HG02571 (cell line): Measurements from ENCODE around the gene GH2.
"Not testable (repeated sequence)": the region's sequence is repeated elsewhere in the genome, so short reads cannot be mapped to it uniquely, and the experiment has no call there.

Experiments used
- ATAC-seq: cut with Tn5 transposase; IDR thresholded peaks from one replicate; pipeline ENCODE4 v1.9.1; 2021; ENCODE audit warnings: mild to moderate bottlenecking, moderate library complexity; ENCODE audit not compliant: unreplicated experiment

The GH2 gene

GRCh38 chr17:63911657-63912100, 29.9 kb upstream of the GH2 start:
- ATAC-seq: no peak

GRCh38 chr17:63911041-63911635, 29.4 kb upstream of the GH2 start, which contains the start of gene CSHL1:
CSHL1 (minus strand) TSS chr17:63911258; CDS start chr17:63911196, 62 bp downstream.
- no peak for ATAC-seq

- ATAC-seq: no peak
These were observed 28.4 kb upstream of the GH2 start for GRCh38 chr17:63910096-63910495.

- ATAC-seq: not testable (repeated sequence)
These were observed 27.8 kb upstream of the GH2 start for GRCh38 chr17:63909586-63909985.

- not testable (repeated sequence) for ATAC-seq
These were observed 25.5 kb upstream of the GH2 start for GRCh38 chr17:63907161-63907778.

GRCh38 chr17:63904796-63905195, 23.1 kb upstream of the GH2 start:
- not testable (repeated sequence) for ATAC-seq

- ATAC-seq: not testable (repeated sequence)
These were observed 22.1 kb upstream of the GH2 start for GRCh38 chr17:63903787-63904201.

GRCh38 chr17:63901971-63902370, 20.2 kb upstream of the GH2 start:
- ATAC-seq: not testable (repeated sequence)

- not testable (repeated sequence) for ATAC-seq
These were observed 17.4 kb upstream of the GH2 start for GRCh38 chr17:63898899-63899798.

- ATAC-seq: not testable (repeated sequence)
These were observed 15.0 kb upstream of the GH2 start, which contains the start of gene CSH1 for GRCh38 chr17:63896524-63897354. CSH1 (minus strand) TSS chr17:63896574; CDS start chr17:63896511, 63 bp downstream.

- not testable (repeated sequence) for ATAC-seq
These were observed 13.1 kb upstream of the GH2 start for GRCh38 chr17:63894821-63895220.

- not testable (repeated sequence) for ATAC-seq
These were observed 12.3 kb upstream of the GH2 start for GRCh38 chr17:63894021-63894420.

- ATAC-seq: not testable (repeated sequence)
These were observed 10.7 kb upstream of the GH2 start for GRCh38 chr17:63892316-63893037.

- ATAC-seq: not testable (repeated sequence)
These were observed 7.5 kb upstream of the GH2 start for GRCh38 chr17:63889026-63889848.

GRCh38 chr17:63885119-63885518, 3.4 kb upstream of the GH2 start:
- ATAC-seq: not testable (repeated sequence)

GRCh38 chr17:63882626-63883126, 932 bp upstream of the GH2 start:
- not testable (repeated sequence) for ATAC-seq

GRCh38 chr17:63881337-63881736, 407 bp downstream of the GH2 start:
- ATAC-seq: not testable (repeated sequence)

GRCh38 chr17:63880706-63881105, 1.0 kb downstream of the GH2 start:
- no peak for ATAC-seq

- ATAC-seq: not testable (repeated sequence)
These were observed 3.3 kb downstream of the GH2 start for GRCh38 chr17:63878413-63878812.
